ENCODE data around the gene WDFY3.

Gene WDFY3

DNA sequence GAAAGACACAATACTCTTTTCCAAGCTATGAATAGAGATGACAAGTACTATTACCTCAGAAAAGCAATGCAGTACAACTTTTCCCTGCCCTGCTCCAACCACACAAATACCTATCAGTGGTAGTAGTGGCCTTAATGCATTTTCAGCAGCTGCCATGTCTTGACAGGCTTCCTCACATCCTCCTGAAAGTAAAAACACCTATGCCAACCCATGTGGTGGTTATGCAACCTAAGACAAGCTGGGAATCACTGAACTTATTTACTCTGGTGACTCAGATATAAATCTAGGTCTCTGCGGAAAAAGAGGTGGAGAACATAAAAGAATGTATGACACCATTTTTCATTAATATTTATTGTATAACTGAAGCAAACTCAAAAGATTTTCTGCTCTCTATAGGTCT lies 14.5 kb downstream of the WDFY3 start:
- DNase-seq: no peak

DNA sequence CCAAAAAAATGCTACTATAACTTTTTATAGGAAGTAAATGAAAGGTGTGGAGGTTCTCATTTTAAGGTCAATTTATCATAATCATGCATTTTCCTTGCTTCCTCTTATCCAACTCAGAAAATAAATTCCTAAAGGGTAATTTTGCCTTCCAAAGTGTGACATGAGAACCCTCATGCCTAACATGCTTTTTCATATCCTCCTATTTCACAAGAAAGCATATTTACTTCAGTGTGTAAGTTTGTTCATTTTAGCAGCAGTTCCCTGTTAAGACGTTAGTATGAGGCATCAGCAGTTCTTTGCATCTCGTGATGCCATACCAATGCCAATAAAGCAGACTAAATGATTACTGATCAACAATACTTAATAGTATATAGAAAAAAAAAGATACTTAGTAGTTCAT lies 18.4 kb downstream of the WDFY3 start:
- DNase-seq: no peak

DNA sequence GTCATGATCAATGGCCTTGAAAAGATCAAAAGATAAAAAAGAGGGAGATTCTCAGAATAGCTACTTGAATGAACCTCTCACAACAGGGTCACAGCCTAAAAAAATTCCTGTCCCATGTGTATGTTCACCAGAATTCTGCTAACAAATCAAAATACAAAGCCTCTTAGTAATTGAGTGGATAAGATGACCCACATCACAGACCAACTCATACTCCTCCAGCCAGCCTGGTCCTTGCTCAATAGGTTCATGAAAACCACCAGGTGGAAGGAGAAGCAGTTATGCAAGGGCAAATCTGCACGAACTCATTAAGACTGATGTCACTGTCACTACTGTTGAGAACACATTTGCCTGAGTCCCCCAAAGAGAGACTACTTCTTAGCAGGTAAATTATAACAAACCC lies 21.5 kb downstream of the WDFY3 start:
- no peak for DNase-seq

DNA sequence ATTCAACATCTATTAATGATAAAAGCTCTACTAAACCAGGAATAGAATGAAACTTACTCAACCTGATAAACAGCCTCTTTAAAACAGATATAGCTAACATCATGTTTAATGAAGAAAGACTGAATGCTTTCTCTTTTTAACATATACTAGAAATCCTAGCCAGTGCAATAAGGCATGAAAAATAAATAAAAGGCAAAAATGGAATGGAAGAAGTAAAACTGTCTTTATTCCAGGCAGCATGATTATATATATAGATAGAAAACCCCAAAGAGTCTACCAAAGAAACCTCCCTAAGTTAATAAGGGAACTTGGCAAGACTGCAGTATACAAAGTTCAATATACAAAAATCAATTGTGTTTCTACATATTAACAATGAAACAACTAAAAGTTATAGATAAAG lies 25.5 kb downstream of the WDFY3 start:
- DNase-seq: no peak

DNA sequence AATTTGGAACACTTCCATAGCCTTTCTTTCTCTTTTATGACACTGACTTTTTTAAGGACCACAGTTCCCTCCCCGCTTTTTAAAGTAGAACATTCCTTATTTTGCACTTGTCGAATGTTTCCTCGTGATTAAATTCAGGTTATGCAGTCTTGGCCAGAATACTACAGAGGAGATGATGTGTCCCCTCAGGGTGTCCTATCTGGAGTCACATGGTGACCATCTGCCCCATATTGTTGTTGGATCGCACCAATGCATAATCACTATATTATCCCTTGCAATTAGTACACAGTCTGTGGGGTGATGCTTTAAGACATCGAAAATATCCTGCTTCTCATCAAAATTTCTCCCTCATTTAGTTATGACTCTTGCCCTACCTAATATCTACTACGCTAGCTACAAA lies 27.4 kb downstream of the WDFY3 start:
- DNase-seq: no peak

DNA sequence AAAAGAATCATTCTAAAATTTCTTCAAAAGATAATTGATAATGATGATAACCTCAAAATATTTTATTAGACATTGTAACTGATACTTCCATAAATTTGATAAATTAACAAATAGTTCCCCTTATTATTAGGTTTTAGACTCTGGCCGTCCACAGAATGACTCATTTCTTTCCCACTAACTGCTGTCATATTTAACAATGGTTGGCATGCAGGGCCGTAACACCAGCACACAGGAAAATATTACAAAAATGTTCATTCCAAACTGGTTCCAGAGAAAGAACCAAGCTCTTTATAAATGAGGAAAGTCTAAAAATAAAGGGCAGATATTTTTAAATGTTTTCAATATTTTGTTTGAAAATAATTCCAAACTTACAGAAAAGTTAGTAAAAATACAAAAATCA lies 28.2 kb downstream of the WDFY3 start:
- DNase-seq: no peak

DNA sequence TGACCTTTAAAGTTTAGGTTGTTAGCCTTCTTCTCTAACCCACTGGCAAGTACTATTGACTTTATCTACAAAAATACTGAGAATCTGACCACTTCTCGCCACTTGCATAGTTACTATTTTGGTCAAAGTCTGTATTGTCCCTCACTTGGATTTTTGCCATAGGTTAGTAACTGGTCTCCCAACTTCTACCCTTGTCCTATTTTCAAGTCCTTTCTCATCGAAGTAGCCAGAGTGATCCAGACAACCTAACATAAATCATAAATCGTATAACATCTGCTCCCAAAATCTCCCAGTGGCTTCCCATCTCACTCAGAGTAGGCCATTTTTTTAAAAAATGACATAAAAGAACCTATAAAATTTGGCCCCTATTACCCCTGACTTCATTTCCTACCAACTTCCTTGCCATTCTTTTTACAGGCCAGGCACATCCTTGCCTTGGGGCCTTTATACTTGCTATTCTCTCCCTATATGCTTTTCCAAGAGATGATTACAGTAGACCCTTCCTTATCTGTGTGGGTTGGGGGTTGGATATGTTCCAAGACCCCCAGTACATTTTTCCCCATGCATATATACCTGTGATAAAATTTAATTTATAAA lies 29.0 kb downstream of the WDFY3 start:
- DNase-seq: no peak

DNA sequence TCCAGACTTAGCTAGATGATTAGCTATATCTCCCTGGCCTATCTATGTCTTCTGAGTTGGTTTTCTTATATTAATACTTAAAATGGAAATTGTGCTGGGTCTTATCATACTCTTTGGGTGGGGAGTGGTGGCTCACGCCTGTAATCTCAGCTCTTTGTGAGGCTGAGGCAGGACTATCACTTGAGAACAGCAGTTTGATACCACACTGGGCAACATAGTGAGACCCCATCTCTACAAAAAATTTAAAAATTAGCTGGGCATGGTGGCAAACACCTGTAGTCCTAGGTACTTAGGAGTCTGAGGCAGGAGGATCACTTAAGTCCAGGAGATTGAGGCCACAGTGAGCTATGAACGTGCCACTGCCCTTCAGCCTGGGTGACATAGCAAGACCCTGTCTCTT lies 30.4 kb downstream of the WDFY3 start:
- no peak for DNase-seq

DNA sequence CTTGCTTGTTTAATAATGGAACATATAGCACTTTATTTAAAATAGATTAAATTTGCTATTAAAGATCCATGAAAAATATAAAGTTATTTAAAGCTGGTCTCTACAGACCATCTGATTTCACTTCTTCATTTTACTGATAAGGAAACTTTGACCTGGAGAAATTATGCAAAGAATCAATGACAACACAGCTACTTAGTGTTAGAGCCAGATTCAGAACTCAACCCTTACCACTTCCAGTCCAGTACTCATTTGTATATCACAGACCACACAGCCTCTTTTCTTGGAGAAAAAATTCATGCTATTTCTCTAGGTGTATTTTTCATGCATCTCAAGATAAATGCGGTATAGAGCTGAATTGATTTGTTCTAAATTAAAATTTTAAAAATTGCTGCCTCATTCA lies 34.0 kb downstream of the WDFY3 start:
- DNase-seq: no peak

DNA sequence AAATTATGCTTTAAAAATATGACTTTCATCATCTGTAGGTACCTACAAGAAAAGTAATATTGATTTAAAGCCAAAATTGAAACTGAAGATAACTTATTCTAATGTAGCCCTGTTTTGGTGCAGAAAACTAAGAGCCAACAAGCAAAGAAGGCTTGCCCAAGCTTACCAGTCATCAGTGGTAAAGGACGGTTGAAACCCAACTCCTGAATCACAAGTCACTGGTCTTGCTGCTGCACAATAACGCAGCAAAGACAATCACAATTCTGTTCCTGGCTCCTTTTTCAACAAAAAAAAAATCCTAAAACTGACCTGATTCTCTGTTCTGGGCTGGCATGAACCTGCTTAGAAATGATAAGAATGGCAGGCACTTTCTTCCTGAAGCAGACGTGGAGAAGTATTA lies 34.5 kb downstream of the WDFY3 start:
- DNase-seq: no peak

DNA sequence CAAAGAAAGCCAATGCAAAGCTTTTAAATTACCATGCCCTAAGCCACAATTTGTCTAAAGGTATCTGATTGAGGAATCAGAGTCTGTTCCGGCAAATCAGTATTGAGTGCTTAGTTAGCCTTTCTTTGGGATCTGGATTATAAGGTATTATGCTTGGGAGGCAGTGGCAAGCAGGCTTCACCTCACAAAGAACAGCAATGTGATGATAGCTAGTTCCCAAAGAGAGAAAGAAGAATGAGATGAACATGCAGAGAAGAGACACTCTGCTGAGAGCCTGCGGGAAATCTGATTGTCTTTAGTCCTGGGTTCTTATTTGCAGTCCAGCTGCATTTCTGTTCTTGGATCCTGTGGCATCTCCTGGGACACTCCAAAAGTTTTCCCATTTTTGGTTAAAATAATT lies 35.2 kb downstream of the WDFY3 start:
- no peak for DNase-seq

DNA sequence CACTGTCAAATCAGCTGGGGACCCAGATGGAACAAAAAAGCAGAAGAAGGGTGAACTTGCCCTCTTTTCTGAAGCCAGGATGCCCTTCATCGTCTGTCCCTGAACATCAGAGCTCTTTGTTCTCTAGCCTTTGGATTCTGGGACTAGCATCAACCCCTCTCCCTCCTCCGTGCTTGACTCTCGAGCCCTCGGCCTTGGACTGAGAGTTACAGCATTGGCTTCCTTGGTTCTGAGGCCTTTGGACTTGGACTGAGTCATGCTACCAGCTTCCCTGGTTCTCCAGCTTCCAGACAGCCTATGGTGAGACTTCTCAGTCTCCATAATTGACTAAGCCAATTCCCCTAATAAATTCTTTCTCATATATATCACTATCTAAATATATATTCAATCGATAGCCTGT lies 38.4 kb downstream of the WDFY3 start:
- DNase-seq: no peak

DNA sequence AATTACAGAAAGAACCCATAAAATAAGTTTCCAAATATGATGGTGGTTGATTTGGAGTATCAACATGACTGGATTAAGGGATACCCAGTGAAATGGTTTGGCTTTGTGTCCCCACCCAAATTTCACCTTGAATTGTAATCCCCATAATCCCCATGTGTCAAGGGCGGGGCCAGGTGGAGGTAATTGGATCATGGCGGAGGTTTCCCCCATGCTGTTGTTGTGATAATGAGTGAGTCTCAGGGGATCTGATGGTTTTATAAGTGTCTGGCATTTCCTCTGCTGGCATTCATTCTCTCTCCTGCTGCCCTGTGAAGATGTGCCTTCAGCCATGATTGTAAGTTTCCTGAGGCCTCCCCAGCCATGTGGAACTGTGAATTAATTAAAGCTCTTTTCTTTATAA lies 39.1 kb downstream of the WDFY3 start:
- no peak for DNase-seq

DNA sequence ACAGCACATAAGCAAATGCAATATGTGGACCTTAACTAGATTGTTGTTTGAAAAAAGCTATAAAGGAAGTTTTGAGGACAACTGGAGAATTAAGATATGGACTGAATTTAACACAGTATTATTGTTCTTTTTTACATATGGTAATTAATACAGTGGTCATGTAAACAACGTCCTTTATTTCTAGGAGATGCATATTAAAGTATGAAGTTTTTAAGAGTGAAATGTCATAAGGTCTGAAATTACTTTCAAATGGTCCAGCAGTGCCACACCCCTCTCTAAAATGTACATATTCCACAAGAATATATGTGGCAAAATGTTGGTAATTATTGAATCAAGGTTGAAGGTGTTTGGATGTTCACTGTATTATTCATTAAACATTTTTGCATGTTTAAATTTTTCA lies 40.9 kb downstream of the WDFY3 start:
- no peak for DNase-seq

DNA sequence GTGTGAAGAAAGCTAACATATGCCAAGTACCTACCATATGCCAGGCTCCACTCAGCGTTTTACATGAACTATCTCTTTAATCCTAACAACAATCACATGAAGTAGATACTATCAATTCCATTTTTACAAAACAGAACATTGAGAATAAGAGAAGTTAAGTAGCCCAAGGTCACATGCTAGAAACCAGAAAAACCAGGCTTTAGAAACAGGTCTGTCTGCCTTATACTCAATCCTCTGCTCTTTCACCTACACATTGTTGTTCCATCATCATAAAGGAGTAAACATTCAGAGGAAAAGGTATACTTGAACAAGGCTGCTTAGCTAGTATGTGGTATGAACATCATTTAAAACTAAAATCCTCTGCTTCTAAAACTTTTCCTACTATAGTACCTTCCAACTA lies 42.1 kb downstream of the WDFY3 start:
- no peak for DNase-seq

DNA sequence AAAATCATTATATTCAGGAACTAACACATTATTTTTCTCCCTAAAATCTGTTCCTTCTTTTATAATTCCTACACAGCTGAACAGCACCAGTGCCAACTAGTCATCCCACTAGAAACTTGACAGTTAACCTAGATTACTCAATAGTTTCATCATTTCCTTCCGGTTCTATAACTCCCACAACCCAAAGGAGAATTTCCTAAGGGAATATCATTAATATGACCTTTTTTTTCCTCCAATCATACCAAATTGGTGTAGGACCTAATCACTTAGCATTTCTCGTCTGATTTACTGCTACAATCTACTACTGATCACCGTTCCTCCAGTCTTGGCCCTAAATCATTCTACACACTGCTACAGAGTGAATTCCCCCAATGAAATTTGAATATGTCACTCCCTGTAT lies 45.9 kb downstream of the WDFY3 start:
- no peak for DNase-seq

DNA sequence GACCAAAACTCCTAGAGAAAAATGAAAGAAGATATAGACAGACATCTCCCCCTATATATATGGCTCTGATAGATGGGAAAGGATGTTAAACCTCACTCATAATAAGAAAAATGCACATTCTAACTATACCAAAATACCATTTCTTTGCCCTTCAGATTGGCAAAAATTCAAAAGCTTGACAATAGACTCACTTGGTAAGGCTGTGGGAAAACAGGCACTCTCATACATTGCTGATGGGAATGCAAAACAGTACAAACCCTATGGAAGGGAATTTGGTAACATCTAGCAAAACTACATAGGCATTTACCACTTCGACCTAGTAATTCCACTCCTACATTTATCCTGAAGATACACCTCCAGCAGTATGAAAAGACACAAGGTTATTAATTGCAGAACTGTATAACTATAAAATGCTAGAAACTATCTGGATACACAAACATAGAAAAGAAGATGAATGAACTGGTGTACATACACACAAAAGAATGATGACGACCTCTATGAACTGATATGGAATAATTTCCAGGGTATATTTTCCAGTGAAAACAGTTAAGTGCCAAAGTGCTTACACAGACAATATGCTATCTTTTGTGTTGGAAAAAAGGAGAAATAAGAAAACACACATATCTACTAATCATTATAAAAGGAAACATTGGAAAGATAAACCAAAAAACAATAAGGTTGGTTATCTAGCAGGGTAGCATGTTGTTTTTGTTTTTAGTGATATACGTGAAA lies 48.5 kb downstream of the WDFY3 start:
- no peak for DNase-seq

DNA sequence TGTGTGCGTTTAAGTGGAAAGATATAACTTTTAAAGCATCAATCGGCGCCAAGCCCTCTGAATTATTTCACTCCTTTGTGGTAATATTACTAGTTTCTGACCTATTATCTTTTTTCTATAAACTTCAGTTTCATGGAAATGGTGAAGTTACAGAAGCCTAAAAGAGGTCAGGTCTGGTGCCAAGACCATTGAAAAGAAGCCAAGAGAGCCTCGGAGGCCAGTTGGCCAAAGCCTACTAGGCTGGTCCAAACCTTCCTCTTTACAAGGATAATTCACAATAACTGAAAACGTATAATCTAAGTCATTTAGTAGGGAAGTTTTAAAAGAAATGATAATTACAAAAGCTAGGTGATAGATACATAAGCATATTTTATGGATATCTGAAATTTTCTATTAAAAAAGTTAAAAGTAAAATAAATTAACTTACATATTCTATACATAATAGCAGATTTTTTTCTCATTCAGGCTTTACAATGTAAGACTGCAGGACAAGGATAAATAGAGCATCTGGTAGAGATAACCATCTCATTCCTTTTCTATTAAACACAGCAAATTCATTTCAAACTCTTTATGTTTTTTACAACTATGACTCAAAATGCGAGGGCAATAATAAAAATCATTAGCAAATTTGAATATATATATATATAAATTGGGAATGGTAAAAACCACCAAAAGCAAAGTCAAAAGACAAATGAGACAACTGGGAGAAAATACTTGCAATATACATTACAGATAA lies 49.2 kb downstream of the WDFY3 start:
- no peak for DNase-seq

DNA sequence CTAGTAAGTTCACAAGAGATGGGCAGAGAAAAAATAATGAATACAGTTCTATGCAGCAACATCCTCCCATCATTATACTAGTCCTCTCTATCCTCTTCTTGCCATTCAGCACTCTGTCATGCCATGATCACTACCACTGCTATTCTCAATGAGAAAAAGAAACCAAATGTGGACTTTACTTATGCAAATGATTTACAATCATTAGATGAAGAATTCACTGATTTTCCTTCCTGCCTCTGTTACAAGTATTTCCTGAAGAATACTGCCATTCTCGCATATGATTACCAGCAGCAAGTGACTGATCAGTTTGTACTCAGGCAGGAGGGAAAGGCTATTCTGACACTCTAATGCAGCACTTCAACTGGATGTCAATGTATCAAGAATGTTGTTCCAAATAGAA lies 50.3 kb downstream of the WDFY3 start:
- DNase-seq: no peak

DNA sequence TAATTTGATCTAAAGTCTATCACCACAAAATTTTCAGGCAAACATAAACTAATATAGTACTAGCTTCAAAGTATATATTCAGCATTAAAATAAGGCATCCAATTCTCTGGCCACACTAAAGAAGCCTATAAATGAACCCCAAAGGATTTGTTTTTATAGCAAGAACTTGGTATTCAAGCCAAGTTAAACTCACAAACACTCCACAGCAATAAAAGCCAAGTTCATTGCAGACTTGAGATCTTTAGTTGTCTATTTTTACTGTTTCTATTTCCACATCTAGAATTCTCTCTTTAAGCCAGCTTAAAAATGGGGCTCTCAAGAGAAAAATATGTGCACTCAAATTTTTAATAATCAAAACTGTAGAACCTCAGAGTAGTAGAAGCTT lies 51.1 kb downstream of the WDFY3 start:
- DNase-seq: no peak

DNA sequence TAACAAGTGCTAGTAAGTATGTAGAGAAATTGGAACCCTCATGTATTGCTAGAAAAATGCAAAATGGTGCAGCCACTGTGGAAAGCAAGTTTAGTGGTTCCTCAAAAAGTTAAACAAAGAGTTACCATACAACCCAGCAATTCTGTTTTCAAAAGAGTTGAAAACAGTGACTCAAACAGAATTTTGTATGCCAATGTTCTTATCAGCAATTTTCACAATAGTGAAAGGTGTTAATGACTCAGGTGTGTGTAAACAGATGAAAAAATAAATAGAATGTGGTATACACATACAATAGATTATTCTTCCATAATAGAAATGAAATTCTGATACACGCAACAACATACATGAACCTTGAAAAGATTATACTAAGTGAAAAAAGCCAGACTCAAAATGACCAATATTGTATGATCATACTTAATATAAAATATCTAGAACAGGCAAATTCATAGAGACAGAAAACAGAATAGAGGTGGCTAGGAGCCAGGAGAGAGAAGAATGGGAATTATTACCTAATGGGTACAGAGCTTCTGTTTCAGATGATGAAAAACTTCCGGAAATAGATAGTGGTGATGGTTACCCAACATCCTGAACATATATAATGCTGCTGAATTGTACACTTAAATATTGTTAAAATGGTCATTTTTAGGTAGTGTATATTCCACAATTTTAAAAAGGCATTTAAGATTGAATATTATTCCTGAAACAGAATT lies 51.6 kb downstream of the WDFY3 start:
- DNase-seq: no peak

DNA sequence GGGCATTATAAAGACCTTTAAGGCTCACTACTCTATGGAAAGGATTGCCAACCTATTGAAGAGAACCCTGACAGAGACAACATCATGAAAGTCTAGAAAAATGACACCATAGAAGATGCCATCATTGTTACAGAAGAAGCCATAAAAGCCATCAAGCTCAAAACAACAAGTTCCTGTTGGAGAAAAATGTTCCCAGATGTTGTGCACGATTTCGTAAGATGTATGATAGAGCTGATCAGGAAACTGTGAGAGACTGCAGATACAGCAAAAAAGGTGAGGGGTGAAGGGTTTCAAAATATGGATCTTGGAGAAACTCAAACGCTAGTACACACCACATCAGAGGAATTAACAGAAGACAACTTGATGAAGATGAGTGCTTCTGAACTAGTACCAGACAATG lies 53.3 kb downstream of the WDFY3 start:
- no peak for DNase-seq

DNA sequence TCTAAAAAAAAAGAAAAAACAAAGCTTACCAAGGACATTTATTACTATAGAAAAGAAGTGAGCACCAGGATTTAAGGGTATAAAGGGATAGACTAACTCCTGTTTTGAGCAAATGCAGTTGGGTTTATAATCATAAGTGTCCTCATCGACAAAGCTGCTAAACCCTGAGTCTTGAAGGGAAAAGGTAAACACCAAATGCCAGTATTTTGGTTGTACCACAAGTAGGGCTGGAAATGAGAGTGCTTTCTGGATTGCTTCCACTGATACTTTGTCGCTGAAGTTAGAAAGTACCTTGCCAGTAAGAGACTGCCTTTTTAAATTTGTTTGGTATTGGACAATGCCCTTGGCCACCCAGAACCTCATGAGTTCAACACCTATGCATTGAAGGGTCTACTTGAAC lies 53.7 kb downstream of the WDFY3 start:
- DNase-seq: no peak

DNA sequence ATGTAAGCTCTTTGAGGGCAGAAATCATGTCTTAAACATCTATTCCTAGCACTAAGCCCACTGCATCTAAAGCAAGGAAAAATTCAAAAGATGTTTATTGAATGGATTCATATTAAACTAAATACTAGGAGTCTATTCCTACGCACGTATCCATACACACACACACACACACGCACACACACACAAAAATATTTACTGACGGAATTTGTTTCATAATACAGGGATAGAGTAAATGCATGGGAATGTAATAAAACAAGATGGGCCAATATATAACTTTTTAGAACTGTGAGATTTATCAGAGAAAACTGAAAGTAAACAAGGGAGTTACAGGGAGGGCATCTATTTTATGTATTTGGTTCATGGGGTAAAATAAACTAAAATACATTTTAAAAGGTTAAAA lies 57.6 kb downstream of the WDFY3 start:
- no peak for DNase-seq
